Measurements from ENCODE around the gene AGRN. TPM values are rescaled to one million over a fixed set of nuclear protein-coding genes. Genes with fewer than 3 reads are reported as not detected.
"Not testable (repeated sequence)": the region's sequence is repeated elsewhere in the genome, so short reads cannot be mapped to it uniquely, and the experiment has no call there.

The AGRN gene
- total RNA-seq, 2 experiments from 2014 or later: 12.1 to 12.5 TPM

- ChIA-PET POLR2A (interaction anchor here (0.7 to 1.1 kb wide), 2 partner anchors 30 to 356 kb away, joined by 3 read pairs; no protein-coding TSS in a partner anchor), CTCF (interaction anchor here (1.1 to 3.8 kb wide), 11 partner anchors 12 to 602 kb away, joined by 3 to 14 read pairs (median 5); partner anchors contain the start of gene MIB2)
These were observed 5.8 kb upstream of the AGRN start for GRCh38 chr1:1013922-1014648.

GRCh38 chr1:1014799-1015681 is 4.9 kb upstream of the AGRN start:
- CTCF ChIA-PET: interaction anchor here (0.6 to 3.8 kb wide), 8 partner anchors 13 to 601 kb away, joined by 3 to 14 read pairs (median 8); partner anchors contain the start of gene MIB2
- POLR2A ChIA-PET: no interaction called here

GRCh38 chr1:1017397-1018320 is 2.3 kb upstream of the AGRN start:
- POLR2A ChIA-PET: not testable (repeated sequence)
- CTCF ChIA-PET: interaction anchor here (1.2 to 4.4 kb wide), 5 partner anchors 16 to 46 kb away, joined by 3 to 13 read pairs (median 4); no protein-coding TSS in a partner anchor

GRCh38 chr1:1018321-1018685 is 1.6 kb upstream of the AGRN start:
- CTCF ChIA-PET: interaction anchor here (1.0 to 4.4 kb wide), 9 partner anchors 11 to 76 kb away, joined by 3 to 13 read pairs (median 4); no protein-coding TSS in a partner anchor
- POLR2A ChIA-PET: not testable (repeated sequence)

GRCh38 chr1:1019122-1019999 is 559 bp upstream of the AGRN start:
- ChIA-PET POLR2A (interaction anchor here (0.8 kb wide), 1 partner anchor 45 kb away, joined by 3 read pairs; no protein-coding TSS in a partner anchor), CTCF (interaction anchor here (0.8 to 4.4 kb wide), 12 partner anchors 12 to 272 kb away, joined by 3 to 13 read pairs (median 3); no protein-coding TSS in a partner anchor)

GRCh38 chr1:1020415-1021009 is 592 bp downstream of the AGRN start:
- POLR2A ChIA-PET: no interaction called here
- CTCF ChIA-PET: interaction anchor here (4.4 kb wide), 1 partner anchor 43 kb away, joined by 13 read pairs; no protein-coding TSS in a partner anchor

GRCh38 chr1:1021010-1021919 is 1.3 kb downstream of the AGRN start:
- CTCF ChIA-PET: interaction anchor here (1.1 to 4.4 kb wide), 4 partner anchors 11 to 76 kb away, joined by 3 to 13 read pairs (median 4); no protein-coding TSS in a partner anchor

GRCh38 chr1:1021920-1022259 is 2.0 kb downstream of the AGRN start:
- POLR2A ChIA-PET: no interaction called here
- CTCF ChIA-PET: interaction anchor here (1.1 to 4.4 kb wide), 4 partner anchors 11 to 76 kb away, joined by 3 to 13 read pairs (median 4); no protein-coding TSS in a partner anchor

More at GRCh38 chr1:1021010-1021919, 1.3 kb downstream of the AGRN start:
- POLR2A ChIA-PET: no interaction called here

- ChIA-PET POLR2A (no interaction called here), CTCF (interaction anchor here (1.1 to 1.3 kb wide), 2 partner anchors 10 to 16 kb away, joined by 3 to 5 read pairs; no protein-coding TSS in a partner anchor)
These were observed 2.5 kb downstream of the AGRN start for GRCh38 chr1:1022302-1023009.

GRCh38 chr1:1023700-1024099 is 3.8 kb downstream of the AGRN start:
- CTCF ChIA-PET: interaction anchor here (1.0 kb wide), 1 partner anchor 21 kb away, joined by 3 read pairs; no protein-coding TSS in a partner anchor
- POLR2A ChIA-PET: no interaction called here

- ChIA-PET POLR2A (no interaction called here), CTCF (interaction anchor here (1.0 to 1.1 kb wide), 2 partner anchors 22 to 40 kb away, joined by 3 read pairs; no protein-coding TSS in a partner anchor)
These were observed 4.3 kb downstream of the AGRN start for GRCh38 chr1:1024149-1024770.

GRCh38 chr1:1024771-1025699 is 5.1 kb downstream of the AGRN start:
- CTCF ChIA-PET: interaction anchor here (1.1 kb wide), 1 partner anchor 40 kb away, joined by 3 read pairs; no protein-coding TSS in a partner anchor

GRCh38 chr1:1025730-1026129 is 5.8 kb downstream of the AGRN start:
- CTCF ChIA-PET: no interaction called here

More at GRCh38 chr1:1024771-1025699, 5.1 kb downstream of the AGRN start:
- POLR2A ChIA-PET: no interaction called here

More at GRCh38 chr1:1025730-1026129, 5.8 kb downstream of the AGRN start:
- POLR2A ChIA-PET: no interaction called here

Data from activated CD8-positive, alpha-beta memory T cell treated with anti-CD3 and anti-CD28 coated beads for 36 hours (primary cell).